ENCODE results near the gene TMC3. TPM values are rescaled to one million over a fixed set of nuclear protein-coding genes. Genes with fewer than 3 reads are reported as not detected.

The TMC3 gene
- total and polyA plus RNA-seq, 4 donors = 0.03 TPM; not detected in 3

GRCh38 chr15:81296673-81297072 is 77.3 kb downstream of the TMC3 start:
- DNase-seq = peak; percentile 18 to 60 (median 39)
- no peaks in the 10 kb centered on the region for H3K9me3 ChIP-seq (ENCODE audit: control insufficient read depth in 4 of 4, insufficient read depth in 3 of 4, low read length in 3 of 4)
- peak overlapping the region in 1 of 2 donors; percentile 82 for H3K27ac ChIP-seq (ENCODE audit: low read depth in 1 of 2, low read length in 1 of 2)
- peaks cover 0 to 15% (median 0%) of the 10 kb centered on the region in 5 donors for H3K4me1 ChIP-seq (ENCODE audit: control insufficient read depth in 5 of 5, insufficient read depth in 5 of 5, low read length in 5 of 5)
- peaks cover 0 to 20% (median 4%) of the 10 kb centered on the region in 4 donors for H3K36me3 ChIP-seq (ENCODE audit: control insufficient read depth in 4 of 4, insufficient read depth in 4 of 4, low read length in 4 of 4)
- peak; percentile 60 for ATAC-seq (ENCODE audit: insufficient read depth, low FRiP score)
- 15 to 34% methylated on average over 11 of the region's 11 CpGs for WGBS, 2 donors
- TF ChIP-seq CTCF (IDR thresholded peaks at IDR 0.05; ENCODE audit: control extremely low read depth, extremely low read depth) = no peak
- H3K9ac ChIP-seq (ENCODE audit: insufficient read depth in 1 of 2, low read length in 2 of 2) = no peak overlapping the region
- H3K4me3 ChIP-seq = no peak overlapping the region
- no peaks in the 10 kb centered on the region for H3K27me3 ChIP-seq (ENCODE audit: control insufficient read depth in 3 of 3, insufficient read depth in 3 of 3, low read length in 2 of 3)

GRCh38 chr15:81296186-81296585 is 77.8 kb downstream of the TMC3 start:
- Histone ChIP-seq H3K27ac (ENCODE audit: low read depth in 1 of 2, low read length in 1 of 2) (peak overlapping the region in 1 of 2 donors; percentile 82), H3K4me3 (no peak overlapping the region), H3K27me3 (ENCODE audit: control insufficient read depth in 3 of 3, insufficient read depth in 3 of 3, low read length in 2 of 3) (no peaks in the 10 kb centered on the region), H3K36me3 (ENCODE audit: control insufficient read depth in 4 of 4, insufficient read depth in 4 of 4, low read length in 4 of 4) (peaks cover 0 to 17% (median 2%) of the 10 kb centered on the region in 4 donors), H3K9ac (ENCODE audit: insufficient read depth in 1 of 2, low read length in 2 of 2) (no peak overlapping the region), H3K4me1 (ENCODE audit: control insufficient read depth in 5 of 5, insufficient read depth in 5 of 5, low read length in 5 of 5) (peaks cover 0 to 15% (median 0%) of the 10 kb centered on the region in 5 donors), H3K9me3 (ENCODE audit: control insufficient read depth in 4 of 4, insufficient read depth in 3 of 4, low read length in 3 of 4) (no peaks in the 10 kb centered on the region)
- peak in 1 of 3 donors; percentile 6 for DNase-seq
- 11 to 41% methylated on average over 2 of the region's 2 CpGs for WGBS, 2 donors
- ATAC-seq (ENCODE audit: insufficient read depth, low FRiP score) = no peak
- no peak for TF ChIP-seq CTCF (IDR thresholded peaks at IDR 0.05; ENCODE audit: control extremely low read depth, extremely low read depth)

- Histone ChIP-seq H3K27ac (ENCODE audit: low read depth in 1 of 2, low read length in 1 of 2) (peak overlapping the region in 1 of 2 donors; percentile 82), H3K36me3 (ENCODE audit: control insufficient read depth in 4 of 4, insufficient read depth in 4 of 4, low read length in 4 of 4) (peaks cover 0 to 17% (median 2%) of the 10 kb centered on the region in 4 donors), H3K4me3 (no peak overlapping the region), H3K9me3 (ENCODE audit: control insufficient read depth in 4 of 4, insufficient read depth in 3 of 4, low read length in 3 of 4) (no peaks in the 10 kb centered on the region), H3K9ac (ENCODE audit: insufficient read depth in 1 of 2, low read length in 2 of 2) (no peak overlapping the region), H3K27me3 (ENCODE audit: control insufficient read depth in 3 of 3, insufficient read depth in 3 of 3, low read length in 2 of 3) (no peaks in the 10 kb centered on the region), H3K4me1 (ENCODE audit: control insufficient read depth in 5 of 5, insufficient read depth in 5 of 5, low read length in 5 of 5) (peaks cover 0 to 15% (median 0%) of the 10 kb centered on the region in 5 donors)
- DNase-seq = peak in 1 of 3 donors; percentile 7
- WGBS, 2 donors = 39 to 50% methylated on average over 5 of the region's 5 CpGs
- ATAC-seq (ENCODE audit: insufficient read depth, low FRiP score) = no peak
- TF ChIP-seq CTCF (IDR thresholded peaks at IDR 0.05; ENCODE audit: control extremely low read depth, extremely low read depth) = no peak
Measured at GRCh38 chr15:81295486-81296121, 78.4 kb downstream of the TMC3 start.

All from lung (tissue), 12 donors.